B cell (primary cell): Measurements from ENCODE around the gene TMEM87B. TPM values are rescaled to one million over a fixed set of nuclear protein-coding genes. Genes with fewer than 3 reads are reported as not detected.

Source experiments
- ATAC-seq: fragments of 200-7000 bp; cut with Tn5 transposase; one replicate; pipeline ENCODE4 v1.10.0; 2021; ENCODE audit warnings: low read depth, mild to moderate bottlenecking, moderate number of reproducible peaks, moderate library complexity
- CTCF ChIA-PET: fragments of 350-600 bp; sonication (Branson Sonifier 250); formaldehyde crosslinking; loops from one replicate; lab custom pipeline; 2021; ENCODE audit warnings: antibody characterized with exemption, inconsistent platforms; lab: Charles Lee
- POLR2A ChIA-PET: fragments of 350-600 bp; sonication (Branson Sonifier 250); formaldehyde crosslinking; loops from one replicate; lab custom pipeline; 2021; ENCODE audit warnings: antibody characterized with exemption; lab: Charles Lee
- DNase-seq: peaks from one replicate; pipeline ENCODE4 v3.0.0; 2013
- H2AFZ ChIP-seq: 2 replicates; pipeline ENCODE4 v1.6.1; 2012; ENCODE audit warnings: mild to moderate bottlenecking, low read depth, low read length; ENCODE audit not compliant: insufficient read depth, poor library complexity, severe bottlenecking
- H3K27ac ChIP-seq, 2 donors: 1 replicate in 1 of 2; 2 replicates in 1 of 2; pipeline ENCODE4 v1.5.1; 2012 to 2013; ENCODE audit warnings: low read length in 2 of 2, mild to moderate bottlenecking in 2 of 2, moderate library complexity in 1 of 2
- H3K27me3 ChIP-seq, 4 experiments: fragments of 200-600 bp in 1 of 4; sonication (generic) in 1 of 4; replicated peaks in 1 of 4; 1 replicate in 2 of 4; 2 replicates in 2 of 4; pipeline versions ENCODE4 v1.6.1 to v1.7.0; 2013 to 2016; ENCODE audit warnings: low read length in 3 of 4, mild to moderate bottlenecking in 2 of 4, mixed read lengths in 1 of 4, moderate library complexity in 1 of 4; ENCODE audit not compliant: insufficient read depth in 4 of 4, control insufficient read depth in 3 of 4; ENCODE audit errors: control extremely low read depth in 1 of 4
- H3K36me3 ChIP-seq, 2 experiments: replicated peaks in 1 of 2; 1 replicate in 1 of 2; 2 replicates in 1 of 2; pipeline versions ENCODE4 v1.6.1 to v1.7.1; 2013; ENCODE audit warnings: low read length in 1 of 2; ENCODE audit not compliant: insufficient read depth in 2 of 2, control insufficient read depth in 1 of 2; ENCODE audit errors: control extremely low read depth in 1 of 2, extremely low read depth in 1 of 2
- H3K4me1 ChIP-seq, 2 donors: fragments of 200-600 bp in 1 of 2; sonication (generic) in 1 of 2; 1 replicate in 1 of 2; 2 replicates in 1 of 2; pipeline versions ENCODE4 v1.5.1 to v1.6.1; 2013 to 2017; ENCODE audit warnings: low read length in 2 of 2; ENCODE audit not compliant: control insufficient read depth in 2 of 2, insufficient read depth in 2 of 2
- H3K4me2 ChIP-seq: replicated peaks from 2 replicates; pipeline ENCODE3; 2012; ENCODE audit warnings: mild to moderate bottlenecking, low read depth, low read length; ENCODE audit not compliant: poor library complexity, severe bottlenecking
- H3K4me3 ChIP-seq, 5 experiments: fragments of 200-600 bp in 1 of 5; sonication (generic) in 1 of 5; 1 replicate in 3 of 5; 2 replicates in 2 of 5; pipeline versions ENCODE4 v1.5.1 to v1.7.0; 2011 to 2016; ENCODE audit warnings: low read length in 4 of 5, mild to moderate bottlenecking in 4 of 5, low read depth in 2 of 5, control low read depth in 1 of 5, moderate library complexity in 1 of 5; ENCODE audit not compliant: insufficient read depth in 1 of 5; ENCODE audit errors: control extremely low read depth in 1 of 5, extremely low read depth in 1 of 5
- H3K79me2 ChIP-seq: fragments of 200-600 bp; sonication (generic); one replicate; pipeline ENCODE4 v1.6.0; 2016; ENCODE audit warnings: low read length; ENCODE audit not compliant: control insufficient read depth, insufficient read depth
- H3K9ac ChIP-seq: fragments of 200-600 bp; sonication (generic); 2 replicates; pipeline ENCODE4 v1.6.1; 2017; ENCODE audit warnings: mild to moderate bottlenecking, low read length, moderate library complexity
- H3K9me3 ChIP-seq, 3 donors: one replicate each; pipeline versions ENCODE4 v1.6.1 to v1.7.1; 2013; ENCODE audit warnings: low read length in 2 of 3; ENCODE audit not compliant: control insufficient read depth in 2 of 3, insufficient read depth in 1 of 3; ENCODE audit errors: control extremely low read depth in 1 of 3
- H4K20me1 ChIP-seq: 2 replicates; pipeline ENCODE4 v1.6.0; 2012; ENCODE audit warnings: mild to moderate bottlenecking, low read length; ENCODE audit not compliant: insufficient read depth, control insufficient read depth, poor library complexity, severe bottlenecking
- H3K27ac Mint-ChIP-seq: one replicate; pipeline ENCODE4 v1.8.0; 2021; ENCODE audit warnings: mixed read lengths
- H3K27me3 Mint-ChIP-seq: one replicate; pipeline ENCODE4 v1.8.0; 2021; ENCODE audit warnings: mixed read lengths
- H3K4me1 Mint-ChIP-seq: one replicate; pipeline ENCODE4 v1.8.0; 2021; ENCODE audit warnings: mixed read lengths
- H3K4me3 Mint-ChIP-seq: one replicate; pipeline ENCODE4 v1.8.0; 2021; ENCODE audit warnings: mixed read lengths
- H3K9me3 Mint-ChIP-seq: one replicate; pipeline ENCODE4 v1.8.0; 2022; ENCODE audit warnings: mixed read lengths; ENCODE audit not compliant: insufficient read depth
- EZH2 ChIP-seq: IDR thresholded peaks from 2 replicates; pipeline ENCODE4 v1.6.1; 2012; ENCODE audit warnings: borderline replicate concordance, low read depth, mild to moderate bottlenecking, moderate library complexity, low read length; ENCODE audit not compliant: insufficient read depth, poor library complexity, severe bottlenecking
- WGBS: methylation state at CpG from one replicate; pipeline ENCODE4 v1.1.5; 2013; ENCODE audit warnings: missing lambda C conversion rate; ENCODE audit not compliant: insufficient coverage; 5-methylcytosine and 5-hydroxymethylcytosine counted together
- intact Hi-C: fragments of 100-400 bp; cut with micrococcal nuclease; formaldehyde crosslinking; loops from one replicate; pipeline ENCODE4 v1.10.0; 2022
- polyA plus RNA-seq: library from polyadenylated mRNA; depleted of rRNA; stranded (reverse); fragments of >200 nt; gene quantifications from 2 replicates; pipeline ENCODE4 v1.2.3, GENCODE V29; 2012
- total RNA-seq, 2 donors: library from RNA; stranded (reverse); fragments of 120-200 nt in 1 of 2; gene quantifications; 1 replicate in 1 of 2; 2 replicates in 1 of 2; pipeline versions ENCODE4 v1.2.3 to v1.2.4, GENCODE V29; 2013 to 2022
- TF ChIP-seq, protein P1 (sequence below): fragments of 200-600 bp; IDR thresholded peaks from one replicate; pipeline ENCODE4 v1.8.0; 2022; ENCODE audit warnings: antibody characterized with exemption, mild to moderate bottlenecking

The TMEM87B gene
- total and polyA plus RNA-seq, 2 donors (not counting 1 experiment from before 2014, with no cell fraction given) = 9.4 to 21.0 TPM

DNA sequence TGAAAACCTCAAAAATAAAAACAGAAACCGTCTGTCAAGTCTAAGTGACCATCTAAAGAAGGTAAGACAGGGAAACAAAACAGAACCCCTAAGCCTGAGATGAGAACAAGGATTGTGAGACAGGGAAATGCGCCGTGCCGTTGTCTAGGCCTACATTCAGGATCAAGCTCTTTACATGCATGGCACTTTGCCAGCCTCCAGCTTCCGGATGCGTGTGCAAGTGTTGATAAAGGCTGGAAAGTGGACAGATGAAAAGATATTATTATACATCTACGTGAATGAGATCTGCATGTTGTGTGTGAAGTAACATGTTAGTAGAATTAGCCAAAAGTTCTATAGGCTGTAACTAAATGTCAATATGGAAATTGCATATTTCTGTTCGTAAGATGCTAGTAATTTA lies 28.6 kb upstream of the TMEM87B start:
- H3K27ac Mint-ChIP-seq = no peak overlapping the region
- Histone ChIP-seq H3K27me3 (no peaks in the 10 kb centered on the region), H3K4me1 (no peaks in the 10 kb centered on the region), H3K27ac (no peak overlapping the region), H3K9ac (no peak overlapping the region), H3K4me3 (no peak overlapping the region), H3K79me2 (no peaks in the 10 kb centered on the region), H3K4me2 (no peak overlapping the region), H3K9me3 (no peaks in the 10 kb centered on the region), H4K20me1 (no peaks in the 10 kb centered on the region), H3K36me3 (no peaks in the 10 kb centered on the region), H2AFZ (no peak overlapping the region)
- ATAC-seq = no peak
- 94% methylated on average over 7 of the region's 8 CpGs for WGBS
- ChIA-PET POLR2A (interaction anchor here (0.6 kb wide), 1 partner anchor 250 kb away, joined by 3 read pairs; no protein-coding TSS in a partner anchor), CTCF (no interaction called here)
- no peak overlapping the region for H3K4me3 Mint-ChIP-seq
- no peak for DNase-seq
- H3K4me1 Mint-ChIP-seq = no peaks in the 10 kb centered on the region
- TF ChIP-seq, protein P1, sequence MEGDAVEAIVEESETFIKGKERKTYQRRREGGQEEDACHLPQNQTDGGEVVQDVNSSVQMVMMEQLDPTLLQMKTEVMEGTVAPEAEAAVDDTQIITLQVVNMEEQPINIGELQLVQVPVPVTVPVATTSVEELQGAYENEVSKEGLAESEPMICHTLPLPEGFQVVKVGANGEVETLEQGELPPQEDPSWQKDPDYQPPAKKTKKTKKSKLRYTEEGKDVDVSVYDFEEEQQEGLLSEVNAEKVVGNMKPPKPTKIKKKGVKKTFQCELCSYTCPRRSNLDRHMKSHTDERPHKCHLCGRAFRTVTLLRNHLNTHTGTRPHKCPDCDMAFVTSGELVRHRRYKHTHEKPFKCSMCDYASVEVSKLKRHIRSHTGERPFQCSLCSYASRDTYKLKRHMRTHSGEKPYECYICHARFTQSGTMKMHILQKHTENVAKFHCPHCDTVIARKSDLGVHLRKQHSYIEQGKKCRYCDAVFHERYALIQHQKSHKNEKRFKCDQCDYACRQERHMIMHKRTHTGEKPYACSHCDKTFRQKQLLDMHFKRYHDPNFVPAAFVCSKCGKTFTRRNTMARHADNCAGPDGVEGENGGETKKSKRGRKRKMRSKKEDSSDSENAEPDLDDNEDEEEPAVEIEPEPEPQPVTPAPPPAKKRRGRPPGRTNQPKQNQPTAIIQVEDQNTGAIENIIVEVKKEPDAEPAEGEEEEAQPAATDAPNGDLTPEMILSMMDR = no peak
- no peak for TF ChIP-seq EZH2
- H3K27me3 Mint-ChIP-seq = peaks cover 13% of the 10 kb centered on the region
- intact Hi-C loops = no loop called here
- H3K9me3 Mint-ChIP-seq = no peaks in the 10 kb centered on the region

DNA sequence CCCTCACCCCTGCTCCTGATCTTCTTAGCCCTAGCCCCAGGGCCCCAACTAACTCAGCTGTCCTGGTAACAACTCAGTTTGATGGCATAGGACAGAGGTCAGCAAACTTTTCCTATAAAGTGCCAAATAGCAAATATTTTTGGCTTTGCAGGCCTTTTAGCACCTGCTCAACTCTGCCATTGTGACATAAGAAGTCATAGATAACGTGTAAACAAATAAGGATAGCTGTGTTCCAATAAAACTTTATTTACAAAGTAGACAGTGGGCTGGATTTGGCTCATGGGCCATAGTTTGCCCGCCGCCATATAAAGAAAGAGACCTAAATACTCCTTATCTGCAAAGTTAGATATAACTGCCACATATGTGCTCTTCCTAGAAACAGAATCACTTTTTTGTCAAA lies 27.3 kb upstream of the TMEM87B start:
- Histone ChIP-seq H3K9ac (no peak overlapping the region), H3K4me2 (no peak overlapping the region), H2AFZ (no peak overlapping the region), H3K4me3 (no peak overlapping the region), H3K9me3 (no peaks in the 10 kb centered on the region), H3K27me3 (peaks cover 0 to 5% (median 0%) of the 10 kb centered on the region in 4 experiments), H3K4me1 (no peaks in the 10 kb centered on the region), H3K27ac (no peak overlapping the region), H3K36me3 (no peaks in the 10 kb centered on the region), H3K79me2 (no peaks in the 10 kb centered on the region), H4K20me1 (no peaks in the 10 kb centered on the region)
- ChIA-PET POLR2A (no interaction called here), CTCF (interaction anchor here (1.5 kb wide), 1 partner anchor 12 kb away, joined by 3 read pairs; no protein-coding TSS in a partner anchor)
- DNase-seq = no peak
- Mint-ChIP-seq H3K27ac (no peak overlapping the region), H3K4me1 (no peaks in the 10 kb centered on the region), H3K9me3 (no peaks in the 10 kb centered on the region), H3K27me3 (peaks cover 13% of the 10 kb centered on the region), H3K4me3 (no peak overlapping the region)
- intact Hi-C loops = no loop called here
- TF ChIP-seq EZH2 = no peak
- TF ChIP-seq, protein P1 = no peak
- no peak for ATAC-seq
- no CpG with 5 or more reads among the region's 3 CpGs for WGBS
